ENCODE results near the gene BACH2. TPM values are rescaled to one million over a fixed set of nuclear protein-coding genes. Genes with fewer than 3 reads are reported as not detected.

The BACH2 gene
- total RNA-seq, 2 experiments from 2014 or later: 157 to 170 TPM

GRCh38 chr6:90000864-90001731 lies 295.5 kb downstream of the BACH2 start:
- Mint-ChIP-seq H3K4me1 (ENCODE audit: low read depth) (peaks cover 30% of the 10 kb centered on the region), H3K27me3 (no peaks in the 10 kb centered on the region), H3K27ac (no peak overlapping the region), H3K36me3 (ENCODE audit: low read depth) (peaks cover 25% of the 10 kb centered on the region), H3K4me3 (no peak overlapping the region), H3K9me3 (no peaks in the 10 kb centered on the region)
- DNase-seq: peak in 2 of 14 experiments; percentile 20 to 56
- no peaks in the 10 kb centered on the region for H3K9me3 ChIP-seq (ENCODE audit: control insufficient read depth in 1 of 2, insufficient read depth in 1 of 2, low read length in 2 of 2)
- no peak for TF ChIP-seq CTCF (IDR thresholded peaks at IDR 0.05)
- intact Hi-C loops (cut with DNase I, micrococcal nuclease): no loop called here
- peaks cover 42% of the 10 kb centered on the region for H3K36me3 ChIP-seq (ENCODE audit: insufficient read depth, low read length)
- ChIA-PET CTCF (no interaction called here), POLR2A (interaction anchor here (0.6 kb wide), 1 partner anchor 428 kb away, joined by 3 read pairs; no protein-coding TSS in a partner anchor)
- H3K4me1 ChIP-seq (ENCODE audit: insufficient read depth, low read length): no peaks in the 10 kb centered on the region
- H3K4me3 ChIP-seq (ENCODE audit: low read length): no peak overlapping the region
- no peak overlapping the region for H3K27ac ChIP-seq (ENCODE audit: low read depth in 1 of 2, low read length in 2 of 2)
- no peaks in the 10 kb centered on the region for H3K27me3 ChIP-seq (ENCODE audit: control insufficient read depth in 1 of 2, insufficient read depth in 2 of 2, low read length in 2 of 2)
- no peak for ATAC-seq (ENCODE audit: poor library complexity)

GRCh38 chr6:89999945-90000825 lies 296.5 kb downstream of the BACH2 start:
- ATAC-seq (ENCODE audit: poor library complexity) (no peak), DNase-seq (no peak)
- Mint-ChIP-seq H3K36me3 (ENCODE audit: low read depth) (peaks cover 34% of the 10 kb centered on the region), H3K27ac (no peak overlapping the region), H3K9me3 (no peaks in the 10 kb centered on the region), H3K4me3 (no peak overlapping the region), H3K4me1 (ENCODE audit: low read depth) (peaks cover 30% of the 10 kb centered on the region), H3K27me3 (no peaks in the 10 kb centered on the region)
- H3K4me3 ChIP-seq (ENCODE audit: low read length): no peak overlapping the region
- no peaks in the 10 kb centered on the region for H3K27me3 ChIP-seq (ENCODE audit: control insufficient read depth in 1 of 2, insufficient read depth in 2 of 2, low read length in 2 of 2)
- no peak overlapping the region for H3K27ac ChIP-seq (ENCODE audit: low read depth in 1 of 2, low read length in 2 of 2)
- intact Hi-C loops (cut with DNase I, micrococcal nuclease): no loop called here
- ChIA-PET CTCF (no interaction called here), POLR2A (no interaction called here)
- no peak for TF ChIP-seq CTCF (IDR thresholded peaks at IDR 0.05)
- H3K9me3 ChIP-seq (ENCODE audit: control insufficient read depth in 1 of 2, insufficient read depth in 1 of 2, low read length in 2 of 2): no peaks in the 10 kb centered on the region
- peaks cover 35% of the 10 kb centered on the region for H3K36me3 ChIP-seq (ENCODE audit: insufficient read depth, low read length)
- no peaks in the 10 kb centered on the region for H3K4me1 ChIP-seq (ENCODE audit: insufficient read depth, low read length)

- intact Hi-C loops (cut with DNase I, micrococcal nuclease): no loop called here
These were observed 297.5 kb downstream of the BACH2 start for GRCh38 chr6:89999154-89999553.

More at GRCh38 chr6:89999154-89999553, 297.5 kb downstream of the BACH2 start:
- peaks cover 43% of the 10 kb centered on the region for H3K36me3 Mint-ChIP-seq (ENCODE audit: low read depth)
- Histone ChIP-seq H3K27ac (ENCODE audit: low read depth in 1 of 2, low read length in 2 of 2) (no peak overlapping the region), H3K36me3 (ENCODE audit: insufficient read depth, low read length) (peaks cover 25% of the 10 kb centered on the region), H3K4me3 (ENCODE audit: low read length) (no peak overlapping the region), H3K27me3 (ENCODE audit: control insufficient read depth in 1 of 2, insufficient read depth in 2 of 2, low read length in 2 of 2) (no peaks in the 10 kb centered on the region), H3K9me3 (ENCODE audit: control insufficient read depth in 1 of 2, insufficient read depth in 1 of 2, low read length in 2 of 2) (no peaks in the 10 kb centered on the region), H3K4me1 (ENCODE audit: insufficient read depth, low read length) (no peaks in the 10 kb centered on the region)
- ChIA-PET POLR2A (interaction anchor here (0.7 kb wide), 1 partner anchor 128 kb away, joined by 3 read pairs; no protein-coding TSS in a partner anchor), CTCF (no interaction called here)
- DNase-seq (peak in 2 of 14 experiments; percentile 21 to 31), ATAC-seq (ENCODE audit: poor library complexity) (no peak)
- no peaks in the 10 kb centered on the region for H3K9me3 Mint-ChIP-seq
- no peak overlapping the region for H3K27ac Mint-ChIP-seq
- TF ChIP-seq CTCF (IDR thresholded peaks at IDR 0.05): no peak
- peaks cover 41% of the 10 kb centered on the region for H3K4me1 Mint-ChIP-seq (ENCODE audit: low read depth)
- H3K4me3 Mint-ChIP-seq: no peak overlapping the region
- H3K27me3 Mint-ChIP-seq: no peaks in the 10 kb centered on the region
